Endodermal cell (in vitro differentiated cells): ENCODE data around the gene CCDC70. TPM values are rescaled to one million over a fixed set of nuclear protein-coding genes. Genes with fewer than 3 reads are reported as not detected.

Experiments used
- DNase-seq: peaks from one replicate; pipeline ENCODE4 v3.0.0-alpha.2; 2017
- H3K27ac ChIP-seq: 2 replicates; pipeline ENCODE4 v1.5.1; 2013; ENCODE audit warnings: mild to moderate bottlenecking, low read depth, low read length, moderate library complexity
- H3K27me3 ChIP-seq: 2 replicates; pipeline ENCODE4 v1.6.1; 2013; ENCODE audit warnings: mild to moderate bottlenecking, low read length, moderate library complexity; ENCODE audit not compliant: insufficient read depth, control insufficient read depth, poor library complexity, severe bottlenecking
- H3K36me3 ChIP-seq: 2 replicates; pipeline ENCODE4 v1.7.0; 2013; ENCODE audit warnings: mild to moderate bottlenecking, low read length, moderate library complexity; ENCODE audit not compliant: control insufficient read depth, insufficient read depth
- H3K4me1 ChIP-seq: one replicate; pipeline ENCODE4 v1.7.0; 2013; ENCODE audit warnings: low read length; ENCODE audit not compliant: control insufficient read depth, insufficient read depth
- H3K4me3 ChIP-seq: 2 replicates; pipeline ENCODE4 v1.5.1; 2013; ENCODE audit warnings: mild to moderate bottlenecking, low read length, moderate library complexity
- H3K9ac ChIP-seq: 2 replicates; pipeline ENCODE4 v1.6.1; 2013; ENCODE audit warnings: mild to moderate bottlenecking, low read length, moderate library complexity; ENCODE audit not compliant: poor library complexity, severe bottlenecking; ENCODE audit errors: extremely low read depth
- H3K9me3 ChIP-seq: 2 replicates; pipeline ENCODE4 v1.6.1; 2013; ENCODE audit warnings: mild to moderate bottlenecking, low read length, moderate library complexity; ENCODE audit not compliant: control insufficient read depth
- H3K27ac Mint-ChIP-seq: 2 replicates; pipeline ENCODE4 v1.8.0; 2020; ENCODE audit warnings: mixed read lengths
- H3K27me3 Mint-ChIP-seq: 2 replicates; pipeline ENCODE4 v1.8.0; 2021; ENCODE audit warnings: mild to moderate bottlenecking, mixed read lengths; ENCODE audit not compliant: insufficient read depth
- H3K36me3 Mint-ChIP-seq: 2 replicates; pipeline ENCODE4 v1.8.0; 2020; ENCODE audit warnings: low read depth, mixed read lengths
- H3K4me1 Mint-ChIP-seq: 2 replicates; pipeline ENCODE4 v1.8.0; 2020; ENCODE audit warnings: mixed read lengths
- H3K4me3 Mint-ChIP-seq: 2 replicates; pipeline ENCODE4 v1.8.0; 2020; ENCODE audit warnings: mild to moderate bottlenecking, moderate library complexity, mixed read lengths
- H3K9me3 Mint-ChIP-seq: 2 replicates; pipeline ENCODE4 v1.8.0; 2020; ENCODE audit warnings: mild to moderate bottlenecking, mixed read lengths
- WGBS, 2 experiments: methylation state at CpG; one replicate each; pipeline versions ENCODE4 v1.1.5 to v1.1.7; 2013; ENCODE audit warnings: missing lambda C conversion rate in 2 of 2, mixed read lengths in 1 of 2; ENCODE audit not compliant: insufficient coverage in 1 of 2, insufficient read length in 1 of 2; 5-methylcytosine and 5-hydroxymethylcytosine counted together
- total RNA-seq, 2 donors: library from RNA; stranded (reverse); fragmentation: NEBNext Ultra II Directional in 1 of 2; extraction: Animal tissue kit (Norgen Biotek cat#: 25700) in 1 of 2; gene quantifications; 2 replicates in 1 of 2; 3 replicates in 1 of 2; pipeline ENCODE4 v1.2.1, GENCODE V29; 2021
- TF ChIP-seq, protein P1 (sequence below): fragments of 200-600 bp; sonication (generic); conservative IDR thresholded peaks from 2 replicates; pipeline ENCODE4 v1.5.0; 2021; ENCODE audit warnings: antibody characterized with exemption, mild to moderate bottlenecking

CCDC70 gene
- total RNA-seq, 2 donors from 2014 or later: not detected

DNA sequence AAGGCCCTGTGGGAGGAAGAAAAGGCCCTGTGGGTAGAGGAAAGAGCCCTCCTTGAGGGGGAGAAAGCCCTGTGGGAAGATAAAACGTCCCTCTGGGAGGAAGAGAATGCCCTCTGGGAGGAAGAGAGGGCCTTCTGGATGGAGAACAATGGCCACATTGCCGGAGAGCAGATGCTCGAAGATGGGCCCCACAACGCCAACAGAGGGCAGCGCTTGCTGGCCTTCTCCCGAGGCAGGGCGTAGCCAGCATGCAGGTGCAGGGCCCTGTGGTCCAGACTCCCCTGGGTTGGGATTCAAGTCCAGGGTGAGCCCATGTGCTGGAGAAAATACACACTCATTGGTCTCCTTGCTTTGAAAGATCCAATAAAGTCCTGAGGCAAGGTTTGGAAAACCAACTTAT, 4.1 kb downstream of the CCDC70 start:
- H3K27ac Mint-ChIP-seq: no peak overlapping the region
- H3K4me3 Mint-ChIP-seq: no peak overlapping the region
- Histone ChIP-seq H3K4me1 (no peaks in the 10 kb centered on the region), H3K9ac (no peak overlapping the region), H3K36me3 (no peaks in the 10 kb centered on the region), H3K4me3 (no peak overlapping the region), H3K27me3 (no peaks in the 10 kb centered on the region), H3K27ac (no peak overlapping the region), H3K9me3 (no peaks in the 10 kb centered on the region)
- no peaks in the 10 kb centered on the region for H3K9me3 Mint-ChIP-seq
- no peaks in the 10 kb centered on the region for H3K4me1 Mint-ChIP-seq
- peak; percentile 74 for DNase-seq
- peaks cover 8% of the 10 kb centered on the region for H3K27me3 Mint-ChIP-seq
- no peaks in the 10 kb centered on the region for H3K36me3 Mint-ChIP-seq
- WGBS, 2 experiments: 79% methylated on average over 5 to 7 of the region's 7 CpGs
- TF ChIP-seq, protein P1, sequence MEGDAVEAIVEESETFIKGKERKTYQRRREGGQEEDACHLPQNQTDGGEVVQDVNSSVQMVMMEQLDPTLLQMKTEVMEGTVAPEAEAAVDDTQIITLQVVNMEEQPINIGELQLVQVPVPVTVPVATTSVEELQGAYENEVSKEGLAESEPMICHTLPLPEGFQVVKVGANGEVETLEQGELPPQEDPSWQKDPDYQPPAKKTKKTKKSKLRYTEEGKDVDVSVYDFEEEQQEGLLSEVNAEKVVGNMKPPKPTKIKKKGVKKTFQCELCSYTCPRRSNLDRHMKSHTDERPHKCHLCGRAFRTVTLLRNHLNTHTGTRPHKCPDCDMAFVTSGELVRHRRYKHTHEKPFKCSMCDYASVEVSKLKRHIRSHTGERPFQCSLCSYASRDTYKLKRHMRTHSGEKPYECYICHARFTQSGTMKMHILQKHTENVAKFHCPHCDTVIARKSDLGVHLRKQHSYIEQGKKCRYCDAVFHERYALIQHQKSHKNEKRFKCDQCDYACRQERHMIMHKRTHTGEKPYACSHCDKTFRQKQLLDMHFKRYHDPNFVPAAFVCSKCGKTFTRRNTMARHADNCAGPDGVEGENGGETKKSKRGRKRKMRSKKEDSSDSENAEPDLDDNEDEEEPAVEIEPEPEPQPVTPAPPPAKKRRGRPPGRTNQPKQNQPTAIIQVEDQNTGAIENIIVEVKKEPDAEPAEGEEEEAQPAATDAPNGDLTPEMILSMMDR: peak; percentile 69

DNA sequence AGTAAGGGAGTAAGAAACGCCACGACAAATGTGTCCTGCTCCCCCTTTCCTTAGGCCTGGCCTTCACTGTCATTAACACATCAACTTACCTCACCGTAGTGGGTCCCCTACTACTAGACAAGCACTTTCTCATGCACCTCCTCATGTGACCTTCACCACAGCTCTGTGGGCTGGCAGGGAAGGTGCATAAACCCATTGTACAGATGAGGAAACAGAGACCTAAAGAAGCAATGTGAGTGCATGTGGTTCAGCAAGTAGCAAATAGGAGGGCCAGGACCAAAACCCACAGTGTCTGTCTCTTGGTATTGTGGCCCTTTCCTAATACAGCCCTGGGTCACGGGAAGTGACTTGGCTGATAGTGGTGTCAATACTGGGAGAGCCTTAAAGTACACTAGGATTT, 5.3 kb downstream of the CCDC70 start:
- TF ChIP-seq, protein P1: no peak
- H3K27me3 Mint-ChIP-seq: peaks cover 8% of the 10 kb centered on the region

DNA sequence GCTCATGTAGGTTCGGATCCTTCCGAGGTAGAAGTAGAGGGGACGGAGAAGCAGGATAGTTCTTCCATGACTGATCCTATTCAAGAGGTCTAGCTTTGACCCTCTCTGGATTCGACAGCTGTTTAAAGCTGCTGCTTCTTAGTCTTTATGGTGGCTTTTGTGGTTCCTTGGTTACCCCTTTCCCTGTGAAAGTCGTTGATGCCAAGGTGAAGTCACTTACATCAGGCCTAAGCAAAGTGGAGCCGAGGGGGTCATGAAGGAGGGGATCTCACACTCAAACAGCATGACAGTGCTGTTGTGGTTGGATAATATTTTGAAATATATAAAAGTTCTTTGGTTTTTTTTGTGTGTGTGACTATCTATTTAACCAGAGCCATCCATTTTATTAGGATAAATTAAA, 8.1 kb downstream of the CCDC70 start:
- 91 to 92% methylated on average over 5 to 6 of the region's 6 CpGs for WGBS, 2 experiments
- TF ChIP-seq, protein P1: no peak
- peaks cover 8% of the 10 kb centered on the region for H3K27me3 Mint-ChIP-seq

More for the DNA sequence above, 5.3 kb downstream of the CCDC70 start:
- Mint-ChIP-seq H3K4me1 (no peaks in the 10 kb centered on the region), H3K27ac (no peak overlapping the region), H3K4me3 (no peak overlapping the region), H3K36me3 (no peaks in the 10 kb centered on the region), H3K9me3 (no peaks in the 10 kb centered on the region)
- Histone ChIP-seq H3K36me3 (no peaks in the 10 kb centered on the region), H3K9me3 (no peaks in the 10 kb centered on the region), H3K4me3 (no peak overlapping the region), H3K27me3 (no peaks in the 10 kb centered on the region), H3K9ac (no peak overlapping the region), H3K27ac (no peak overlapping the region), H3K4me1 (no peaks in the 10 kb centered on the region)
- no peak for DNase-seq
- WGBS, 2 experiments: 92 to 100% methylated on average over 1 to 4 of the region's 4 CpGs

More for the DNA sequence above, 8.1 kb downstream of the CCDC70 start:
- Mint-ChIP-seq H3K36me3 (no peaks in the 10 kb centered on the region), H3K4me1 (no peaks in the 10 kb centered on the region), H3K9me3 (no peaks in the 10 kb centered on the region), H3K27ac (no peak overlapping the region), H3K4me3 (no peak overlapping the region)
- H3K4me1 ChIP-seq: no peaks in the 10 kb centered on the region
- H3K9me3 ChIP-seq: no peaks in the 10 kb centered on the region
- H3K27me3 ChIP-seq: no peaks in the 10 kb centered on the region
- H3K9ac ChIP-seq: no peak overlapping the region
- no peak overlapping the region for H3K4me3 ChIP-seq
- no peaks in the 10 kb centered on the region for H3K36me3 ChIP-seq
- H3K27ac ChIP-seq: no peak overlapping the region
- DNase-seq: no peak
